Endothelial cell (in vitro differentiated cells): Measurements from ENCODE around the gene ACAA2. TPM values are rescaled to one million over a fixed set of nuclear protein-coding genes. Genes with fewer than 3 reads are reported as not detected.

Experiments
- DNase-seq: peaks from one replicate; pipeline ENCODE4 v3.0.0; 2021; ENCODE audit warnings: low spot score
- H3K27ac Mint-ChIP-seq: one replicate; pipeline ENCODE4 v1.8.0; 2021; ENCODE audit warnings: mixed read lengths, inconsistent platforms; ENCODE audit not compliant: unreplicated experiment
- H3K27me3 Mint-ChIP-seq: one replicate; pipeline ENCODE4 v1.8.0; 2021; ENCODE audit warnings: mild to moderate bottlenecking, moderate library complexity, mixed read lengths, inconsistent platforms; ENCODE audit not compliant: unreplicated experiment
- H3K36me3 Mint-ChIP-seq: one replicate; pipeline ENCODE4 v1.8.0; 2021; ENCODE audit warnings: mild to moderate bottlenecking, low read depth, mixed read lengths, inconsistent platforms; ENCODE audit not compliant: unreplicated experiment
- H3K4me1 Mint-ChIP-seq: one replicate; pipeline ENCODE4 v1.8.0; 2021; ENCODE audit warnings: mild to moderate bottlenecking, mixed read lengths, inconsistent platforms; ENCODE audit not compliant: unreplicated experiment
- H3K4me3 Mint-ChIP-seq: one replicate; pipeline ENCODE4 v1.8.0; 2021; ENCODE audit warnings: mild to moderate bottlenecking, mixed read lengths, inconsistent platforms; ENCODE audit not compliant: unreplicated experiment
- H3K9me3 Mint-ChIP-seq: one replicate; pipeline ENCODE4 v1.8.0; 2021; ENCODE audit warnings: mixed read lengths, inconsistent platforms; ENCODE audit not compliant: unreplicated experiment
- total RNA-seq: library from RNA; stranded (reverse); fragmentation: NEBNext Ultra II Directional; extraction: Animal tissue kit (Norgen Biotek cat#: 25700); gene quantifications from one replicate; pipeline ENCODE4 v1.2.1, GENCODE V29; 2021; ENCODE audit not compliant: unreplicated experiment
- TF ChIP-seq, protein P1 (sequence below): fragments of 200-600 bp; sonication (generic); IDR thresholded peaks from one replicate; pipeline ENCODE4 v1.5.0; 2021; ENCODE audit warnings: antibody characterized with exemption; ENCODE audit not compliant: unreplicated experiment

Gene ACAA2
- total RNA-seq, 1 donor from 2014 or later, result 50.6 TPM

DNA sequence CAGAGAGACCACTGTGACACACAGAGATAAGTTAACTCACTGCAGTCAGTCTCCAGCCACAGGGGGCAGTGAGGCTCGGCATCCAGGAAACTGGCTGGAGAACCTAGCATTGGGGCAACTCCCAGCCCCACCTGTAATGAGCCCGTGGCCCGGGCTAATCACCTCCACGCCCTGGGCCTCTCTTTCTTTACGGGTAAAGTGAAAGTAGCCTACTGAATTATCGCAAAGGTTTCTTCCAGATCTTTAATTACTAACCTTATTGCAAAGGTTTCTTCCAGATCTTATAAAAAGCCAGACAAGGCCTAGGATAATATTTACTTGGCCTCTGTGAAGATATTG, 45.7 kb upstream of the ACAA2 start:
- Mint-ChIP-seq H3K27ac (peak overlapping the region; percentile 78), H3K27me3 (no peaks in the 10 kb centered on the region), H3K4me1 (peaks cover 18% of the 10 kb centered on the region), H3K36me3 (no peaks in the 10 kb centered on the region), H3K9me3 (no peaks in the 10 kb centered on the region), H3K4me3 (no peak overlapping the region)
- no peak for DNase-seq
- TF ChIP-seq, protein P1, sequence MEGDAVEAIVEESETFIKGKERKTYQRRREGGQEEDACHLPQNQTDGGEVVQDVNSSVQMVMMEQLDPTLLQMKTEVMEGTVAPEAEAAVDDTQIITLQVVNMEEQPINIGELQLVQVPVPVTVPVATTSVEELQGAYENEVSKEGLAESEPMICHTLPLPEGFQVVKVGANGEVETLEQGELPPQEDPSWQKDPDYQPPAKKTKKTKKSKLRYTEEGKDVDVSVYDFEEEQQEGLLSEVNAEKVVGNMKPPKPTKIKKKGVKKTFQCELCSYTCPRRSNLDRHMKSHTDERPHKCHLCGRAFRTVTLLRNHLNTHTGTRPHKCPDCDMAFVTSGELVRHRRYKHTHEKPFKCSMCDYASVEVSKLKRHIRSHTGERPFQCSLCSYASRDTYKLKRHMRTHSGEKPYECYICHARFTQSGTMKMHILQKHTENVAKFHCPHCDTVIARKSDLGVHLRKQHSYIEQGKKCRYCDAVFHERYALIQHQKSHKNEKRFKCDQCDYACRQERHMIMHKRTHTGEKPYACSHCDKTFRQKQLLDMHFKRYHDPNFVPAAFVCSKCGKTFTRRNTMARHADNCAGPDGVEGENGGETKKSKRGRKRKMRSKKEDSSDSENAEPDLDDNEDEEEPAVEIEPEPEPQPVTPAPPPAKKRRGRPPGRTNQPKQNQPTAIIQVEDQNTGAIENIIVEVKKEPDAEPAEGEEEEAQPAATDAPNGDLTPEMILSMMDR, result peak; percentile 66

DNA sequence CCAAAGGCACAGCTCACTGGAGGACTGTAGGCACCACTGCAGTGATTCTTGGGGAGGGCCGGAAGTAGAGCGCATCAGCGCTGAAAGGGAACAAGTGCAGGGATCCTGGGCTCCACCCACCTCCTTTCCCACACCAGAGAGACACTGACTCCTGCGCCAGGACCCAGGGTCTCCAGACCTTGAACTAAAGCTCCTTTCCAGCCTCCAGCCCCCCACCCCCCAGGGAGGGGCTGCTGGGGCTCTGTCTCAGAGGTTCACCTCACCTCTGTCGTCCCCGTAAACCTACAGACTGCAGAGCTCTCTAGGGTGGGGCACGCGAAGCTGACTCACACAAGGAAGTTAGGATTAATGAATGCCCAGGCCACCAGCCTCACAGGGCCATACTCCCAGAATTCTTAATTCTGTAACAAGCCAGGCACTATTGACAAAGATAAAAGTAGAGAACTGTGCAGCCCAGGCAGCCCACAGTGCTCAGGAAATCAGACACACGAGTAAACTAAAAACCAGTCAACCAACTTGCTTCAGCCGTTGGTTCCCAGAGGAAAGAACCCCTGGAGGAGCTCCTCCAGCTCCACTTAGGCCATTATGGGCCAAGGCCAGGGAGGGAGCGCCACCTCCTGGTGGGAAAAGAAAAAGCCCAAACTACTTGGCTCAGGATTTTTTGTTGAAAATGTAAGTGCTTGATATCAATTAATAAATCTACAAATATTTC, 45.1 kb upstream of the ACAA2 start:
- H3K9me3 Mint-ChIP-seq, result no peaks in the 10 kb centered on the region
- DNase-seq, result peak; percentile 84
- peak overlapping the region; percentile 62 for H3K27ac Mint-ChIP-seq

GRCh38 chr18:49857708-49858107, 44.4 kb upstream of the ACAA2 start:
- H3K4me3 Mint-ChIP-seq, result no peak overlapping the region
- DNase-seq, result no peak

More for the DNA sequence above, 45.1 kb upstream of the ACAA2 start:
- TF ChIP-seq, protein P1, result peak; percentile 96
- Mint-ChIP-seq H3K36me3 (no peaks in the 10 kb centered on the region), H3K4me1 (peaks cover 18% of the 10 kb centered on the region), H3K27me3 (no peaks in the 10 kb centered on the region), H3K4me3 (no peak overlapping the region)

GRCh38 chr18:49856496-49856895, 43.2 kb upstream of the ACAA2 start:
- H3K4me3 Mint-ChIP-seq, result no peak overlapping the region
- TF ChIP-seq, protein P1, result no peak

More at GRCh38 chr18:49857708-49858107, 44.4 kb upstream of the ACAA2 start:
- Mint-ChIP-seq H3K36me3 (no peaks in the 10 kb centered on the region), H3K4me1 (peaks cover 18% of the 10 kb centered on the region), H3K9me3 (no peaks in the 10 kb centered on the region), H3K27ac (no peak overlapping the region), H3K27me3 (no peaks in the 10 kb centered on the region)
- TF ChIP-seq, protein P1, result no peak

DNA sequence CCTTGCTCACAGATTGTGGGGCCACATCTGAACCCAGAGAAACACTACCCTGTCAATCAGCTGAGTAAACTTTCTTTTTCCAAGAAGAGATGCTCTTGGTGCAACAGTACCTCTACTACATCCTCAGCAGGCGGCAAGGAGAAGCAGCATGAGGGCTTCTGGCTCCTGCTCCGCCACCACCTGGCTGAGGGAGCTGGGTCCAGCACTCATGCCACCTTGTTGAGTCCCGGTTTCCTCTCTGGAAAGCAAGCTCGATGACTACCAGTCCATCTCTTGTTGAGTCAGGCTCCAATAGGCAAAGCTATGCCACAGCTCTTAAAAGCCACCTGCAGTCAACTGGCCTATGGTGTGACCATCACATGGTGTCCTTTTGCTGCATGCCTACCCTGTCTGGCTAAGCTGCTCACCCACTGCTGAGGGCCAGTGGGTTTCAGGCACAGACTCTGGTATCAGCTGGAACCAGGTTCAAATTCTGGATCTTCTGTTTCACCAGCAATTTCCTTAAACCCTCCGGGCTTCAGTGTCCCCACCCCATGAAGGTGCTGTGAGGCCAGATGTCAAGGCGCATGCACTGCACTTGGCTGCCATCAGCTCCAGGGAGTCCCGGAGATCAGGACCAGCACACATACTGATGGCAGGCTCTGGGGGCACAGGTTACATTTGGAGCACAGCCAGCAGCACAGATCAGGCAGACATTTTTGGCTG, 42.5 kb upstream of the ACAA2 start:
- DNase-seq, result no peak
- H3K9me3 Mint-ChIP-seq, result no peaks in the 10 kb centered on the region
- H3K27me3 Mint-ChIP-seq, result no peaks in the 10 kb centered on the region
- TF ChIP-seq, protein P1, result no peak
- peaks cover 18% of the 10 kb centered on the region for H3K4me1 Mint-ChIP-seq
- H3K4me3 Mint-ChIP-seq, result no peak overlapping the region
- no peak overlapping the region for H3K27ac Mint-ChIP-seq
- H3K36me3 Mint-ChIP-seq, result no peaks in the 10 kb centered on the region

More at GRCh38 chr18:49856496-49856895, 43.2 kb upstream of the ACAA2 start:
- H3K4me1 Mint-ChIP-seq, result peaks cover 18% of the 10 kb centered on the region
- no peaks in the 10 kb centered on the region for H3K36me3 Mint-ChIP-seq
- no peak for DNase-seq
- H3K27me3 Mint-ChIP-seq, result no peaks in the 10 kb centered on the region
- no peaks in the 10 kb centered on the region for H3K9me3 Mint-ChIP-seq
- H3K27ac Mint-ChIP-seq, result no peak overlapping the region
